PC-3 (cell line): ENCODE data around the gene BEND3. TPM values are rescaled to one million over a fixed set of nuclear protein-coding genes. Genes with fewer than 3 reads are reported as not detected.

Experiments
- ATAC-seq: fragments of 200-7000 bp; cut with Tn5 transposase; 2 replicates; pipeline ENCODE4 v1.9.1; 2020; ENCODE audit warnings: mild to moderate bottlenecking, moderate library complexity
- BruUV-seq: library from RNA; stranded (reverse); fragments of 400-500 nt; replicated peaks from 2 replicates; lab custom pipeline; 2021; lab: Mats Ljungman, UMichigan
- CTCF ChIA-PET: fragments of 300-600 bp; sonication (Branson Sonifier 250); formaldehyde crosslinking; loops from one replicate; lab custom pipeline; 2022; ENCODE audit warnings: antibody characterized with exemption; lab: Charles Lee
- POLR2A ChIA-PET: fragments of 300-600 bp; sonication (Branson Sonifier 250); formaldehyde crosslinking; loops from one replicate; lab custom pipeline; 2022; ENCODE audit warnings: antibody characterized with exemption; ENCODE audit not compliant: unreplicated experiment; lab: Charles Lee
- DNase-seq: peaks from one replicate; pipeline ENCODE4 v3.0.0-alpha.2; 2015
- H2AFZ ChIP-seq: fragments of 300-600 bp; sonication (generic); 2 replicates; pipeline ENCODE4 v1.6.0; 2016; ENCODE audit warnings: antibody characterized with exemption, low read length
- H3F3A ChIP-seq: fragments of 300-600 bp; sonication (generic); one replicate; pipeline ENCODE4 v1.6.0; 2017; ENCODE audit warnings: antibody characterized with exemption, low read length, control low read depth, mild to moderate bottlenecking; ENCODE audit not compliant: unreplicated experiment
- H3K27ac ChIP-seq: fragments of 300-600 bp; sonication (generic); 2 replicates; pipeline ENCODE4 v1.5.1; 2016; ENCODE audit warnings: mild to moderate bottlenecking, low read length
- H3K27me3 ChIP-seq: fragments of 300-600 bp; sonication (generic); 2 replicates; pipeline ENCODE4 v1.6.1; 2016; ENCODE audit warnings: low read length, mixed read lengths
- H3K36me3 ChIP-seq: fragments of 300-600 bp; sonication (generic); 2 replicates; pipeline ENCODE4 v1.6.1; 2016; ENCODE audit warnings: low read depth, mixed run types, low read length, mixed read lengths
- H3K4me1 ChIP-seq: fragments of 300-600 bp; sonication (generic); 2 replicates; pipeline ENCODE4 v1.5.1; 2016; ENCODE audit warnings: low read length; ENCODE audit not compliant: insufficient read depth
- H3K4me2 ChIP-seq: fragments of 300-600 bp; sonication (generic); 2 replicates; pipeline ENCODE4 v1.6.0; 2016; ENCODE audit warnings: low read length
- H3K4me3 ChIP-seq: fragments of 300-600 bp; sonication (generic); 2 replicates; pipeline ENCODE4 v1.5.1; 2016; ENCODE audit warnings: mild to moderate bottlenecking, low read length, mixed read lengths
- H3K79me2 ChIP-seq: fragments of 300-600 bp; sonication (generic); 2 replicates; pipeline ENCODE4 v1.6.1; 2017; ENCODE audit warnings: low read length, mixed read lengths
- H3K9ac ChIP-seq: fragments of 300-600 bp; sonication (generic); 2 replicates; pipeline ENCODE4 v1.6.0; 2016; ENCODE audit warnings: mild to moderate bottlenecking, low read length
- H3K9me2 ChIP-seq: fragments of 300-600 bp; sonication (generic); replicated peaks from 2 replicates; pipeline ENCODE4 v1.6.1; 2016; ENCODE audit warnings: mixed run types, low read length, mixed read lengths
- H3K9me3 ChIP-seq: fragments of 300-600 bp; sonication (generic); 2 replicates; pipeline ENCODE4 v1.6.1; 2016; ENCODE audit warnings: low read length, mixed read lengths
- H4K20me1 ChIP-seq: fragments of 300-600 bp; sonication (generic); 2 replicates; pipeline ENCODE4 v1.6.1; 2016; ENCODE audit warnings: low read length, mixed read lengths
- CTCF ChIP-seq: fragments of 300-600 bp; sonication (generic); conservative IDR thresholded peaks from 2 replicates; pipeline ENCODE4 v1.5.1; 2017; ENCODE audit warnings: antibody characterized with exemption, low read depth, mild to moderate bottlenecking, low read length
- EZH2 ChIP-seq: fragments of 300-600 bp; sonication (generic); IDR thresholded peaks from one replicate; pipeline ENCODE4 v1.6.1; 2017; ENCODE audit warnings: antibody characterized with exemption, mild to moderate bottlenecking, low read length; ENCODE audit not compliant: unreplicated experiment
- EZH2phosphoT487 ChIP-seq: fragments of 300-600 bp; sonication (generic); IDR thresholded peaks from 2 replicates; pipeline ENCODE4 v1.6.1; 2018; ENCODE audit warnings: mild to moderate bottlenecking, antibody characterized with exemption, low read length, borderline replicate concordance
- intact Hi-C: fragments of 100-400 bp; cut with micrococcal nuclease; formaldehyde crosslinking; loops from 2 replicates; pipeline ENCODE4 v1.9.0; 2023
- total RNA-seq: library from RNA; depleted of rRNA; stranded (reverse); fragments of >200 nt; gene quantifications from 2 replicates; pipeline ENCODE4 v1.2.3, GENCODE V29; 2014

Gene BEND3
- total RNA-seq, 1 experiment from 2014 or later, result 4.5 TPM

- no peaks in the 10 kb centered on the region; the same call in 1 of the 2 replicates for H3K36me3 ChIP-seq
- no peak overlapping the region for H3K27ac ChIP-seq
- intact Hi-C loops, result no loop called here
- no peaks in the 10 kb centered on the region for H4K20me1 ChIP-seq
- CTCF ChIA-PET, result no interaction called here
- POLR2A ChIA-PET, result no interaction called here
- no peak overlapping the region for H3K9ac ChIP-seq
- no peaks in the 10 kb centered on the region for H3K9me3 ChIP-seq
- no peaks in the 10 kb centered on the region for H3K9me2 ChIP-seq
- no peaks in the 10 kb centered on the region for H3K79me2 ChIP-seq
- H3K4me1 ChIP-seq, result no peaks in the 10 kb centered on the region
- H3K4me2 ChIP-seq, result no peak overlapping the region
- BruUV-seq, result no TSS peak
- no peaks in the 10 kb centered on the region for H3F3A ChIP-seq
- TF ChIP-seq EZH2phosphoT487, result no peak
- no peak for TF ChIP-seq EZH2
- no peak for TF ChIP-seq CTCF
- H3K4me3 ChIP-seq, result no peak overlapping the region
- DNase-seq (no peak), ATAC-seq (no peak)
- no peak overlapping the region for H2AFZ ChIP-seq
- no peaks in the 10 kb centered on the region for H3K27me3 ChIP-seq
Measured at GRCh38 chr6:107083047-107083768, 32.1 kb downstream of the BEND3 start.

- TF ChIP-seq EZH2, result no peak
- TF ChIP-seq CTCF, result no peak
- no peak for TF ChIP-seq EZH2phosphoT487
- H3K9ac ChIP-seq, result no peak overlapping the region
- no peaks in the 10 kb centered on the region; the same call in 1 of the 2 replicates for H3K36me3 ChIP-seq
- H3K9me2 ChIP-seq, result no peaks in the 10 kb centered on the region
- no peak overlapping the region for H3K4me3 ChIP-seq
- CTCF ChIA-PET, result no interaction called here
- no peaks in the 10 kb centered on the region for H3K9me3 ChIP-seq
- BruUV-seq, result no TSS peak
- H3K79me2 ChIP-seq, result no peaks in the 10 kb centered on the region
- no peak overlapping the region for H3K4me2 ChIP-seq
- H3K4me1 ChIP-seq, result no peaks in the 10 kb centered on the region
- H2AFZ ChIP-seq, result no peak overlapping the region
- POLR2A ChIA-PET, result interaction anchor here (0.6 kb wide), 1 partner anchor 328 kb away, joined by 4 read pairs; no protein-coding TSS in a partner anchor
- H3K27me3 ChIP-seq, result no peaks in the 10 kb centered on the region
- H3F3A ChIP-seq, result no peaks in the 10 kb centered on the region
- DNase-seq (no peak), ATAC-seq (no peak)
- H4K20me1 ChIP-seq, result no peaks in the 10 kb centered on the region
- intact Hi-C loops, result no loop called here
- no peak overlapping the region for H3K27ac ChIP-seq
Measured at GRCh38 chr6:107082045-107082444, 33.3 kb downstream of the BEND3 start.

- intact Hi-C loops, result no loop called here
- no peaks in the 10 kb centered on the region for H3F3A ChIP-seq
- no TSS peak for BruUV-seq
Measured at GRCh38 chr6:107080036-107080435, 35.3 kb downstream of the BEND3 start.

More at GRCh38 chr6:107080036-107080435, 35.3 kb downstream of the BEND3 start:
- Histone ChIP-seq H3K4me1 (no peaks in the 10 kb centered on the region), H3K9ac (no peak overlapping the region), H3K27ac (no peak overlapping the region), H3K9me2 (no peaks in the 10 kb centered on the region), H3K9me3 (no peaks in the 10 kb centered on the region), H3K27me3 (no peaks in the 10 kb centered on the region), H3K4me3 (no peak overlapping the region), H3K79me2 (no peaks in the 10 kb centered on the region), H2AFZ (no peak overlapping the region), H4K20me1 (no peaks in the 10 kb centered on the region), H3K4me2 (no peak overlapping the region), H3K36me3 (no peaks in the 10 kb centered on the region; the same call in 1 of the 2 replicates)
- ChIA-PET CTCF (no interaction called here), POLR2A (no interaction called here)
- ATAC-seq (no peak), DNase-seq (peak; percentile 5)
- TF ChIP-seq EZH2, result no peak
- TF ChIP-seq CTCF, result no peak; the same call in 1 of the 2 replicates
- no peak for TF ChIP-seq EZH2phosphoT487
